HCT116 (cell line): ENCODE data around the gene ACSS3.

Source experiments
- CEBPB ChIP-seq: IDR thresholded peaks from 2 replicates; pipeline ENCODE4 v1.6.1; 2012; ENCODE audit warnings: low read depth
- EZH2 ChIP-seq: fragments of 200-600 bp; sonication (generic); IDR thresholded peaks from 2 replicates; pipeline ENCODE4 v1.6.1; 2017; ENCODE audit warnings: antibody characterized with exemption, mixed run types
- EZH2phosphoT487 ChIP-seq: fragments of 200-600 bp; IDR thresholded peaks from 2 replicates; pipeline ENCODE4 v1.6.1; 2018; ENCODE audit warnings: antibody characterized with exemption, borderline replicate concordance
- POLR2A ChIP-seq: IDR thresholded peaks from 2 replicates; pipeline ENCODE4 v1.7.0; 2011; ENCODE audit warnings: borderline replicate concordance; ENCODE audit not compliant: insufficient read depth, insufficient read length; ENCODE audit errors: extremely low read depth
- POLR2AphosphoS5 ChIP-seq: IDR thresholded peaks from 2 replicates; pipeline ENCODE4 v1.6.1; 2011; ENCODE audit warnings: mild to moderate bottlenecking, low read depth, low read length, moderate library complexity
- YY1 ChIP-seq: IDR thresholded peaks from 2 replicates; pipeline ENCODE4 v1.6.1; 2011; ENCODE audit warnings: low read length, low read depth, moderate library complexity, mild to moderate bottlenecking; ENCODE audit not compliant: insufficient replicate concordance; ENCODE audit errors: extremely low read depth
- ZFX ChIP-seq: fragments of 450-650 bp; IDR thresholded peaks from 2 replicates; pipeline ENCODE4 v1.6.1; 2017
- TF ChIP-seq, protein P1 (sequence below), 3 experiments: fragments of 200-600 bp in 1 of 3; sonication (generic) in 1 of 3; IDR thresholded peaks in 2 of 3; conservative IDR thresholded peaks in 1 of 3; 2 replicates each; pipeline ENCODE4 v1.5.1; 2012 to 2017; ENCODE audit warnings: low read depth in 2 of 3, low read length in 2 of 3, antibody characterized with exemption in 1 of 3, borderline replicate concordance in 1 of 3, control low read depth in 1 of 3, mild to moderate bottlenecking in 1 of 3, mixed read lengths in 1 of 3, mixed run types in 1 of 3, moderate library complexity in 1 of 3; ENCODE audit not compliant: insufficient read depth in 1 of 3

GRCh38 chr12:81043979-81044740, 33.7 kb upstream of the ACSS3 start:
- no peak for TF ChIP-seq POLR2A
- TF ChIP-seq, protein P1, sequence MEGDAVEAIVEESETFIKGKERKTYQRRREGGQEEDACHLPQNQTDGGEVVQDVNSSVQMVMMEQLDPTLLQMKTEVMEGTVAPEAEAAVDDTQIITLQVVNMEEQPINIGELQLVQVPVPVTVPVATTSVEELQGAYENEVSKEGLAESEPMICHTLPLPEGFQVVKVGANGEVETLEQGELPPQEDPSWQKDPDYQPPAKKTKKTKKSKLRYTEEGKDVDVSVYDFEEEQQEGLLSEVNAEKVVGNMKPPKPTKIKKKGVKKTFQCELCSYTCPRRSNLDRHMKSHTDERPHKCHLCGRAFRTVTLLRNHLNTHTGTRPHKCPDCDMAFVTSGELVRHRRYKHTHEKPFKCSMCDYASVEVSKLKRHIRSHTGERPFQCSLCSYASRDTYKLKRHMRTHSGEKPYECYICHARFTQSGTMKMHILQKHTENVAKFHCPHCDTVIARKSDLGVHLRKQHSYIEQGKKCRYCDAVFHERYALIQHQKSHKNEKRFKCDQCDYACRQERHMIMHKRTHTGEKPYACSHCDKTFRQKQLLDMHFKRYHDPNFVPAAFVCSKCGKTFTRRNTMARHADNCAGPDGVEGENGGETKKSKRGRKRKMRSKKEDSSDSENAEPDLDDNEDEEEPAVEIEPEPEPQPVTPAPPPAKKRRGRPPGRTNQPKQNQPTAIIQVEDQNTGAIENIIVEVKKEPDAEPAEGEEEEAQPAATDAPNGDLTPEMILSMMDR (IDR thresholded peaks at IDR 0.05 in 2 of 3, conservative IDR thresholded peaks at IDR 0.05 in 1 of 3; ENCODE audit: borderline replicate concordance in 1 of 3, insufficient read depth in 1 of 3, low read depth in 2 of 3, low read length in 2 of 3): no peak
- no peak for TF ChIP-seq ZFX
- no peak for TF ChIP-seq CEBPB
- no peak for TF ChIP-seq EZH2phosphoT487
- TF ChIP-seq YY1: no peak
- no peak for TF ChIP-seq EZH2
- TF ChIP-seq POLR2AphosphoS5: no peak
